AG10803 (cell line): ENCODE measurements around the gene IFIT3.
"Not testable (repeated sequence)": the region's sequence is repeated elsewhere in the genome, so short reads cannot be mapped to it uniquely, and the experiment has no call there.

ENCODE experiments used
- DNase-seq: peaks from one replicate; pipeline ENCODE4 v3.0.0; 2010; ENCODE audit warnings: low read depth
- H3K4me3 ChIP-seq: 2 replicates; pipeline ENCODE4 v1.5.1; 2011; ENCODE audit warnings: mild to moderate bottlenecking, low read length, control low read depth
- CTCF ChIP-seq: conservative IDR thresholded peaks from 2 replicates; pipeline ENCODE4 v1.5.1; 2011; ENCODE audit warnings: mild to moderate bottlenecking, low read length, control low read depth, inconsistent platforms

Gene IFIT3

GRCh38 chr10:89346405-89347254, 18.8 kb downstream of the IFIT3 start:
- no peak for TF ChIP-seq CTCF
- DNase-seq: peak; percentile 48
- H3K4me3 ChIP-seq: no peak overlapping the region

- no peak for TF ChIP-seq CTCF
- H3K4me3 ChIP-seq: no peak overlapping the region
- DNase-seq: no peak
Observed at GRCh38 chr10:89347701-89348457, 20.1 kb downstream of the IFIT3 start.

- DNase-seq: no peak
- TF ChIP-seq CTCF: no peak
- H3K4me3 ChIP-seq: no peak overlapping the region
Observed at GRCh38 chr10:89348481-89348880, 20.7 kb downstream of the IFIT3 start.

- no peak for DNase-seq
- H3K4me3 ChIP-seq: no peak overlapping the region
- TF ChIP-seq CTCF: no peak
Observed at GRCh38 chr10:89348975-89349374, 21.2 kb downstream of the IFIT3 start.

GRCh38 chr10:89350631-89351315, 23.0 kb downstream of the IFIT3 start:
- DNase-seq: peak; percentile 54
- H3K4me3 ChIP-seq: not testable (repeated sequence)

- TF ChIP-seq CTCF: no peak
- DNase-seq: no peak
- H3K4me3 ChIP-seq: no peak overlapping the region; the same call in 1 of the 2 replicates
Observed at GRCh38 chr10:89351412-89351779, 23.6 kb downstream of the IFIT3 start.

GRCh38 chr10:89351780-89352597, 24.2 kb downstream of the IFIT3 start:
- DNase-seq: peak; percentile 99
- peak overlapping the region; percentile 34 for H3K4me3 ChIP-seq
- TF ChIP-seq CTCF: no peak
